Skin of body (tissue), 2 donors: ENCODE results near the gene NR2F6. TPM values are rescaled to one million over a fixed set of nuclear protein-coding genes. Genes with fewer than 3 reads are reported as not detected.
"Not testable (repeated sequence)": the region's sequence is repeated elsewhere in the genome, so short reads cannot be mapped to it uniquely, and the experiment has no call there.

ENCODE experiments used
- DNase-seq: peaks from one replicate; lab custom pipeline; 2025; lab: John Stamatoyannopoulos, UW
- total RNA-seq: library from RNA; depleted of rRNA; stranded (reverse); fragments of >200 nt; gene quantifications from one replicate; pipeline ENCODE4 v1.2.3, GENCODE V29; 2014

Gene NR2F6
- total RNA-seq = 14.4 TPM

DNA sequence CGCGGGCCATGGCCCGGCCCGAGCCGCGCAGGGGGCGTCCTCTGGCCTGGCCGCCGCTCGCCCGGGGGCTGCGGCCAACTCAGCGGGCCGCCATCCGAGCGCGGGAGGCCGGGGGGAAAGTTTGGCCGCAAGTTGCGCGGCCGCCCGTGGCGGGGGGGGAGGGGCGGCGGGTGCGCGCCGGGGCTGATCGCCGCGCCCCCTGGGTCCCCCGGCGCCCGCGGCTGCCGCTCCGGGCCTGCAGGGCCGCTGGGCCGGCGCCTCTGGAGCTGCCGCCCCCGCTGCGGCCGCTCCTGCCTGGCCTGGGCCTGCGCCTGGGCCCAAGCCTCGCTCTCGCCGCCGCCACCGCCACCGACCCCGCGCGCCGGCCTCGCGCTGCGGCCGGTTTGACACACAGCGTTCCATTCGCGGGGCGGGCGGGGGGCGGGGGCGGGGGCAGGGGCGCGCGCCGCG lies at the start of gene NR2F6:
NR2F6 (minus strand) TSS at position 385 of the 450 bp plus-strand sequence. CDS start 699 bp downstream, outside the sequence.
- DNase-seq = no peak

- DNase-seq = no peak
Measured at GRCh38 chr19:17294051-17294891, 48.6 kb upstream of the NR2F6 start.

GRCh38 chr19:17293605-17294004 lies 47.9 kb upstream of the NR2F6 start:
- no peak for DNase-seq

GRCh38 chr19:17292301-17293074 lies 46.8 kb upstream of the NR2F6 start:
- peak; percentile 78 for DNase-seq

GRCh38 chr19:17289489-17289888 lies 43.8 kb upstream of the NR2F6 start:
- no peak for DNase-seq

DNA sequence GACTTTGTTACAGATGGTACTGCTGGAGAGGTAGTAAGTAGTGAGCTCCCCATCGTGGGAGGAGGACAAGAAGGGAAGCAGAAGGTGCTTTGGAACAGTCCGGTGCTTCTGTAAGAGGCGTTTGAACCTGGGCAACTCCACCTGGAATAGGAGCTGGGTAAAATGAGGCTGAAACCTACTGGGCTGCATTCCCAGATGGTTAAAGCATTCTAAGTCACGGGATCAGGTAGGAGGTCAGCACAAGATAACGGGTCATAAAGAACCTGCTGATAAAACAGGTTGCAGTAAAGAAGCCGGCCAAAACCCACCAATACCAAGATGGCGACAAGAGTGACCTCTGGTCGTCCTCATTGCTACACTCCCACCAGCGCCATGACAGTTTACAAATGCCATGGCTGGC lies 41.0 kb upstream of the NR2F6 start:
- no peak for DNase-seq

- no peak for DNase-seq
Measured at GRCh38 chr19:17286263-17286662, 40.5 kb upstream of the NR2F6 start.

- no peak for DNase-seq
Measured at GRCh38 chr19:17285415-17286135, 39.9 kb upstream of the NR2F6 start.

GRCh38 chr19:17283504-17283996 lies 37.8 kb upstream of the NR2F6 start:
- DNase-seq = no peak

DNA sequence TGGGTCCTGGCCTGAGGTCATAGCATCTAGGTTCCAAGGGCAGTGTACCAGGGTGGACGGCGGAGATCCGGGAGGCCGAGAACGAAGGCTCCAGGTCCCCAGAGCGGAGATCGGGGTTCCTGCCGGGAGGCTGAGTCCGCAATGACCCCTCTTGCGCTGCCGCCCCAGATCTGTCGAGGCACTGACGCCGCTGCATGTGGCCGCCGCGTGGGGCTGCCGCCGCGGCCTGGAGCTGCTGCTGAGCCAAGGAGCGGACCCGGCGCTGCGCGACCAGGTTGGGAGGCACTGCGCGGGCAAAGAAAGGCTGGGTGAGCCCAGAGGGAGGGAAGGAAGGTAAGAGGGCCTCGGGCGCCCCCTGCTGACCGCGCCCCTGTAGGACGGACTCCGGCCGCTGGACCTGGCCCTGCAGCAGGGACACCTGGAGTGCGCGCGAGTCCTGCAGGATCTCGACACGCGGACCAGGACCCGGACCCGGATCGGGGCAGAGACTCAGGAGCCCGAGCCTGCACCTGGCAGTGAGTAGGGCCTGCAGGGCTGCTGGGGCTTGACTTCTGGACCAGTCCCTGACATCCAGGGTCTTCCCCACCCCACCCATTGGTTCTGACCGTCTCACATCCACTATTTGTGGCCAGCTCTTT lies 36.9 kb upstream of the NR2F6 start:
- DNase-seq = no peak

DNA sequence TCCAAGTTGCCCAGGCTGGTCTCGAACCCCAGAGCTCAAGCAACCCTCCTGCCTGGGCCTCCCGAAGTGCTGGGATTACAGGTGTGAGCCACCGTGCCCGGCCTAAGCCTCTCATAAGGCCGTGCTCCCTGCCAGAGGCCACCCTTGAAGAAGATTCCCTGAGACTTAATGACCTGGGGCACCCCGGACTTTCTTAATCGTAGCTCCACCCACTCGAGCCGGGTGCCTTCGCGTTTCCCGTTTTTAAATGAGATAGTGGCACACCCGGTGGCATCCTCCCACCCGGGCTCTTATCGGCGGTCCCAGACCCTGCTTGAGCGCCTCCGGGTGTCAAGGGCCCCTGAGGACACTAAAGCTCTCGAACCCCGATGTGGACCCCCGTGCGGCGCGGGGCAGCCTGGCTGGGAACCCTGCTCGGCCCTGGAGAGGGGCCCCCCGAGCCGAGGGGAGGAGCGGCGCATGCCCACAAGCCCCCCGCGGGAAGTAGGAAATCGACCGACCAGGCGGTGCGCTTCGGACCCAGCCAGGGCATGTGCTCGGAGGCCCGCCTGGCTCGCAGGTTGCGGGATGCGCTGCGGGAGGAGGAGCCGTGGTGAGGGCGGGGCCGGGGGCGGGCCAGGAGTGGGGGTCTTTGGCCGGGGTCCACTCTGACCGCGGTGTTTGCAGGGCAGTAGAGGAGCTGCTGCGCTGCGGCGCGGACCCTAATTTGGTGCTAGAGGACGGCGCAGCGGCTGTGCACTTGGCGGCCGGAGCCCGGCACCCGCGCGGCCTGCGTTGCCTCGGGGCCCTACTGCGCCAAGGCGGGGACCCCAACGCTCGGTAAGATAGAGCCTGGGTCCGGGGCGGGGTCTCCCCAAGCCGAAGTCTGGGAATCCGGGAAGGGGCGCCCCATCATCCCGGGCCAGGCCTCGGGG lies 35.9 kb upstream of the NR2F6 start, which contains the start of gene ANKLE1:
ANKLE1 (plus strand) TSS at position 511 of the 914 bp plus-strand sequence; CDS start at position 531, 20 bp downstream.
- DNase-seq = no peak

DNA sequence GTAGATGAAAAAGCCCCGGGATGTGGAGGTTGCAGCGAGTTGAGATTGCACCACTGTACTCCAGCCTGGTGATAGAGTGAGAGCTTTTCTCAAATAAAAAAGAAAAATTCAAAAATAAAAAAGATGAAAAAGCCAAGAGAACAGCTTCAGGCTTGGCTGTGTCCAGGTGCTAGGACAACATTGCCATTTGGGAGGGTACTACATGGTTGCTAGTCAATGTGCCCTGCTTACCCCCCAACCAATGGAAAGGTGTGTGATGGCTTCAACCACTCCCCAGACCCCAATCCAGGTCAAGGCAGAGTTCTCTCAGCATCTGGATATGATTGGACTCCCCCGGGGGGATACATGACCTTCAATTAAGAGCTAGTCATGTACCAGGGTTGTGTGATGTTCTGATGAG lies 33.7 kb upstream of the NR2F6 start:
- no peak for DNase-seq

DNA sequence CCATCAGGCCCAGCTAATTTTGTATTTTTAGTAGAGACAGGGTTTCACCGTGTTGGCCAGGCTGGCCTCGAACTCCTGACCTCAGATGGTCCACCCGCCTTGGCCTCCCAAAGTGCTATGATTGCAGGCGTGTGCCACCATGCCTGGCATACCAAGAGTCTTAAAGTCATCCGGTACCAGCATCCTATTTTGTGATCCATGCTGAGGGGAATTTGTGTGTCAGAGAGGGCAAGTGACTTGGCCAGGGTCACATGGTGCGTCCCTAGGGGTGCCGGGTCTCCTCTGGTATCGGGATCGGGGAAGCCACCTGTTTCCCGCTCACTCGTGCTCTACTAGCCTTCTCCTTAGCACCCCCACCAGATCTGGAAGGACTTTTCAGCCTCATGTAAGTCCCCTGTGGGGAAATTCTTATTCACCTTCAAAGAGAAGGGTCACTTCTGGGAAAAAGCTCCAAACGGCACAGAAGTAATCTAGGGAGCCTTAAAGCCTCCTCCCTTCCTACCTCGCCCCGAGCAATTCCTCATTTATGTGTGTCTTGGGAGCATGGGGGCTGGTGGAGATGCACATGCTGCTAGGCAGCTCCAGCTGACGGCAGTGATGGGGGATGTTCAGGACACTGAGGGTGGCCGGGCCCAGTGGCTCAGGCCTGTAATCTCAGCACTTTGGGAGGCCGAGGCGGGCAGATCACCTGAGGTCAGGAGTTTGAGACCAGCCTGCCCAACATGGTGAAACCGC lies 29.9 kb upstream of the NR2F6 start:
- no peak for DNase-seq

GRCh38 chr19:17274892-17275291 lies 29.2 kb upstream of the NR2F6 start:
- DNase-seq = not testable (repeated sequence)

DNA sequence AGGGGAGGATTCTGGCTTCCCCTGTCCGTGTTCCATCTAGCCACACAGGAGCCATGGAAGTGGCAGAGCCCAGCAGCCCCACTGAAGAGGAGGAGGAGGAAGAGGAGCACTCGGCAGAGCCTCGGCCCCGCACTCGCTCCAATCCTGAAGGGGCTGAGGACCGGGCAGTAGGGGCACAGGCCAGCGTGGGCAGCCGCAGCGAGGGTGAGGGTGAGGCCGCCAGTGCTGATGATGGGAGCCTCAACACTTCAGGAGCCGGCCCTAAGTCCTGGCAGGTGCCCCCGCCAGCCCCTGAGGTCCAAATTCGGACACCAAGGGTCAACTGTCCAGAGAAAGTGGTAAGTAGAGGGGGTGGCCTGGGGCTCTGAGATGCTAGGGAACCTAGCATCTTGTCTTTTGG lies 23.0 kb upstream of the NR2F6 start:
- DNase-seq = no peak

- DNase-seq = peak; percentile 99
Measured at GRCh38 chr19:17266975-17267788, 21.5 kb upstream of the NR2F6 start, which contains the start of gene BABAM1. TSS of gene BABAM1 (plus strand) at chr19:17267443. CDS start at chr19:17268807, 1,364 bp downstream.

GRCh38 chr19:17266589-17266974 lies 20.9 kb upstream of the NR2F6 start:
- DNase-seq = no peak

DNA sequence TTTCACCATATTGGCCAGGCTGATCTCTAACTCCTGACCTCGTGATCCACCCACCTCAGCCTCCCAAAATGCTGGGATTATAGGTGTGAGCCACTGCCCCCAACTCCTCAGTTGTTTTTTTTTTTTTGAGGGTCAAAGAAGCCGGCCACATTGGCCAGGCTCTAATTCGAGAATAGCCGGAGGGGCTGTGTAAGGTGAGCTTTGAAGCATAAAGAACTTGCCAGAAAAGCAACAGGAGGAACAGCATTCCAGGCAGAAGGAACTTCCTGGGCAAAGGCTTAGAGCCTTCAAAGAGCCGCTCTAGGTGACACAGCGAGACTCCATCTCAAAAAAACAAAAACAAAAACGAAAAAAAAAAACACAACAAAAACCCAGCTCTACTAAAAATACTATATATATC lies 20.3 kb upstream of the NR2F6 start:
- no peak for DNase-seq
